Peyer's patch (tissue), 4 donors: ENCODE results near the gene RAB4B. TPM values are rescaled to one million over a fixed set of nuclear protein-coding genes. Genes with fewer than 3 reads are reported as not detected.

Experiments
- DNase-seq, 3 donors: peaks; one replicate each; pipeline ENCODE4 v3.0.0-alpha.2; 2017 to 2019
- H3K27ac ChIP-seq, 4 donors: fragments of 200-600 bp; sonication (generic); one replicate each; pipeline ENCODE4 v1.5.1; 2016 to 2019
- H3K27me3 ChIP-seq, 2 donors: fragments of 200-600 bp; sonication (generic); one replicate each; pipeline ENCODE4 v1.5.1; 2019
- H3K36me3 ChIP-seq, 3 donors: fragments of 200-600 bp; sonication (generic); one replicate each; pipeline ENCODE4 v1.5.1; 2016 to 2019
- H3K4me1 ChIP-seq, 4 donors: fragments of 200-600 bp; sonication (generic); one replicate each; pipeline ENCODE4 v1.5.1; 2016 to 2019
- H3K4me3 ChIP-seq, 4 donors: fragments of 200-600 bp; sonication (generic); 1 replicate in 3 of 4; 2 replicates in 1 of 4; pipeline ENCODE4 v1.5.1; 2016 to 2019; ENCODE audit warnings: mild to moderate bottlenecking in 1 of 4
- H3K9me3 ChIP-seq, 4 donors: fragments of 200-600 bp; sonication (generic); one replicate each; pipeline ENCODE4 v1.5.1; 2016 to 2019; ENCODE audit warnings: mild to moderate bottlenecking in 1 of 4
- POLR2A ChIP-seq, 2 donors: fragments of 450-650 bp; IDR thresholded peaks; one replicate each; pipeline ENCODE4 v1.5.1; 2017; ENCODE audit warnings: antibody characterized with exemption in 2 of 2, mild to moderate bottlenecking in 2 of 2, moderate library complexity in 2 of 2
- total RNA-seq, 4 donors: library from RNA; depleted of rRNA; stranded (reverse); fragments of >200 nt; gene quantifications; one replicate each; pipeline ENCODE4 v1.1.0, GENCODE V29; 2016
- TF ChIP-seq, protein P1 (sequence below), 6 experiments: fragments of 450-650 bp in 4 of 6; fragments of 200-600 bp in 2 of 6; sonication (generic) in 1 of 6; IDR thresholded peaks; one replicate each; pipeline ENCODE4 v1.5.1; 2017 to 2019; ENCODE audit warnings: antibody characterized with exemption in 6 of 6, mild to moderate bottlenecking in 3 of 6, moderate library complexity in 1 of 6

Gene RAB4B
- total RNA-seq, 4 donors from 2014 or later, result 14.9 to 71.2 (median 51.3) TPM

DNA sequence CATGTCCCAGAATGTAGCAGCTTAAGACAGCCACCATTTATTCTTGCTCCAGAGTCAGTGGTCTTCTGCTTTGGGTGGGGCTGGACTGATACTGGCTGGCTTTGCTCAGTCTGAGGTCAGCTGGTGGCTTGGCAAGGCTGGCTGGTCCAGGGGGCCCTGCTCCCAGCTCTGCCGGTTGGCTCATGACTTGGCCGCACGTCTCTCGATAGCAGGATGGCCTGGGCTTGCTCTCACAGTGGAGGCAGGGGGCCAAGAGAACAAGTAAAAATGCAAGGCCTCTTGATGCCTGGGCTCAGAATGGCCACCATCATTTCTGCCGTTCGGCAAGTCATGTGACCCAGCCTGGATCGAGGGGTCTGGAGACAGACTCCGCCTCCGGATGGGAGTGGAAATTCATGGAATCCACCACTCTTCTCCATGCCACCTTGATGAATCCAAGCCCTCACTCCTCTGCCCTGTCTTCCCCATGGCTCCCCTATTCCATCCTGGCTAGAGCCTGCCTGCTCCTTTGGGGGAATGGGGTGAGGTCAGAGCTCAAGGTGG lies 40.9 kb upstream of the RAB4B start:
- TF ChIP-seq POLR2A (IDR thresholded peaks at IDR 0.05), result no peak
- TF ChIP-seq, protein P1, sequence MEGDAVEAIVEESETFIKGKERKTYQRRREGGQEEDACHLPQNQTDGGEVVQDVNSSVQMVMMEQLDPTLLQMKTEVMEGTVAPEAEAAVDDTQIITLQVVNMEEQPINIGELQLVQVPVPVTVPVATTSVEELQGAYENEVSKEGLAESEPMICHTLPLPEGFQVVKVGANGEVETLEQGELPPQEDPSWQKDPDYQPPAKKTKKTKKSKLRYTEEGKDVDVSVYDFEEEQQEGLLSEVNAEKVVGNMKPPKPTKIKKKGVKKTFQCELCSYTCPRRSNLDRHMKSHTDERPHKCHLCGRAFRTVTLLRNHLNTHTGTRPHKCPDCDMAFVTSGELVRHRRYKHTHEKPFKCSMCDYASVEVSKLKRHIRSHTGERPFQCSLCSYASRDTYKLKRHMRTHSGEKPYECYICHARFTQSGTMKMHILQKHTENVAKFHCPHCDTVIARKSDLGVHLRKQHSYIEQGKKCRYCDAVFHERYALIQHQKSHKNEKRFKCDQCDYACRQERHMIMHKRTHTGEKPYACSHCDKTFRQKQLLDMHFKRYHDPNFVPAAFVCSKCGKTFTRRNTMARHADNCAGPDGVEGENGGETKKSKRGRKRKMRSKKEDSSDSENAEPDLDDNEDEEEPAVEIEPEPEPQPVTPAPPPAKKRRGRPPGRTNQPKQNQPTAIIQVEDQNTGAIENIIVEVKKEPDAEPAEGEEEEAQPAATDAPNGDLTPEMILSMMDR (IDR thresholded peaks at IDR 0.05), result no peak
- Histone ChIP-seq H3K36me3 (peaks cover 0 to 84% (median 0%) of the 10 kb centered on the region in 3 donors), H3K27ac (peak overlapping the region in 3 of 4 donors; percentile 27 to 72 (median 69)), H3K4me3 (no peak overlapping the region), H3K9me3 (no peaks in the 10 kb centered on the region), H3K27me3 (no peaks in the 10 kb centered on the region), H3K4me1 (peaks cover 0 to 18% (median 0%) of the 10 kb centered on the region in 4 donors)
- DNase-seq, result no peak

DNA sequence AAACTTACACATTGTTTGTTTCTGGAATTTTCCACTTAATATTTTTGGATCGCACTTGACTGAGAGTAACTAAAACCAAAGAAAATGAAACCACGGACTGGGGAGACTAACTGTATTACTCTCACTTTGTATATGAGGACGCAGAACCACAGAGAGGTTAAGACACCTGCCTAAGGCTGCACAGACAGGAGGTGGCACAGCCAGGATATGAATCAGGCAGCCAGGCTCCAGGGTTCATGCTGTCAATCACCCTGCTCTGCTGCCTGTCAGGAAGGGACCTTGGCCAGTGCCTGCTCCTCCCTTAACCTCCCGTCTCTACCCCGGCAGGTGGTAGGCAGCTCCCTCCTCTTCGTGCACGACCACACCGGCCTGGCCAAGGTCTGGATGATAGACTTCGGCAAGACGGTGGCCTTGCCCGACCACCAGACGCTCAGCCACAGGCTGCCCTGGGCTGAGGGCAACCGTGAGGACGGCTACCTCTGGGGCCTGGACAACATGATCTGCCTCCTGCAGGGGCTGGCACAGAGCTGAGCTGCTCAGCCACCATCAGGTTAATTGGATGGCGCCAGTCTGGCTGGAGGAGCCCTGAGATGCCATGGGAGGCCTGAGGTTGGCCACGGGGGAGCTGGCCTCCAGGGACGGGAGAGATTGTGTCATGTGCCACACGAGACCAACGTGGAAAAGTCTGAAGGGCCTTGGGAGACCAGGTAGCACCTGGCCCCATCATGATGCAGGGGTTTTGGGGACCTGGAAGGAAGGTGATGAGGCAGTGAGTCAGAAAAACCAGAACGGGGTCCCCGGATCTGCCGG lies 38.8 kb upstream of the RAB4B start:
- Histone ChIP-seq H3K27me3 (no peaks in the 10 kb centered on the region), H3K36me3 (peaks cover 0 to 64% (median 0%) of the 10 kb centered on the region in 3 donors), H3K4me3 (no peak overlapping the region), H3K9me3 (no peaks in the 10 kb centered on the region), H3K27ac (peak overlapping the region in 1 of 4 donors; percentile 0), H3K4me1 (peaks cover 0 to 18% (median 0%) of the 10 kb centered on the region in 4 donors)
- TF ChIP-seq, protein P1 (IDR thresholded peaks at IDR 0.05), result no peak
- no peak for TF ChIP-seq POLR2A (IDR thresholded peaks at IDR 0.05)
- no peak for DNase-seq

DNA sequence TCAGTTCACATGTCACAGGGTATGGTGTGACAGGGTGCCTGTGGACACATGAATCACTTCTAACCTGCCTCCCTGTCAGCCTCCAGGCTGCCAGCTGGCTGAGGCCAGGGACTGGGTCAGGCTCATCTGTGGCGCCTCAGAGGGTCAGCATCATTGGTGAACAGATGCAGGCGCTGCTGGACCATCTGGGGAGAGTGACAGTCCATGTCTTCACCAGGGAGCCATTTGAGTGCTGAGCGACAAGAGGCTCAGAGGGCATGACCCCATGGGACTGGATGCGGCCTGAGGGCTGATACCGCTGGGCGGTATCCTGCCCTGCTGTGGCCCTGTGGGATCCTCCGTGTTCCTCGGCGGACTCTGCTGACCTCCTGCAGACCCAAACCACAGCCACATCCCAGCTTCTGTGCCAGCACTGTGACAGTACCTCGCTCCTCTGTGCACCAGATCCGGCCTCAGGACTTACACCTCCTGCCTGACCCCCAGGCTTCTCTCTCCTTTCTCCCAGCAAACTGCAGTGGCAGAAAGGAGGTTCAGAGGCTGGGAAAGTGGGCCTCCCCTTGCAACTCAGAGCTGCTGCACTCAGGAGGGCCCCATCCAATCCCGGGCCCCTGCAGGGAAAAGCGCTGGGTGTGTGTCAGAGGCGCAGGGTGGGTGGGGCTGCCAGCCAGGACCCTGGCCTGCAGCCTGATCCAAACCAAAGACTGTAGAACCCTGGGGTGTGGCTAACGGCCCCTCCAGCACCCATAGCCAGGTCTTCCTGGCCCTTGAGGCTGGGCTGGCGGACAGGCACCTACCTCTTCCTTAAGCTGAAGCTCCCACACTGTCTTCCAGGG lies 38.0 kb upstream of the RAB4B start:
- Histone ChIP-seq H3K36me3 (peaks cover 0 to 55% (median 0%) of the 10 kb centered on the region in 3 donors), H3K4me3 (no peak overlapping the region), H3K4me1 (peaks cover 0 to 18% (median 0%) of the 10 kb centered on the region in 4 donors), H3K9me3 (no peaks in the 10 kb centered on the region), H3K27ac (peak overlapping the region in 3 of 4 donors; percentile 0 to 58 (median 10)), H3K27me3 (no peaks in the 10 kb centered on the region)
- TF ChIP-seq, protein P1 (IDR thresholded peaks at IDR 0.05), result no peak
- no peak for TF ChIP-seq POLR2A (IDR thresholded peaks at IDR 0.05)
- no peak for DNase-seq

DNA sequence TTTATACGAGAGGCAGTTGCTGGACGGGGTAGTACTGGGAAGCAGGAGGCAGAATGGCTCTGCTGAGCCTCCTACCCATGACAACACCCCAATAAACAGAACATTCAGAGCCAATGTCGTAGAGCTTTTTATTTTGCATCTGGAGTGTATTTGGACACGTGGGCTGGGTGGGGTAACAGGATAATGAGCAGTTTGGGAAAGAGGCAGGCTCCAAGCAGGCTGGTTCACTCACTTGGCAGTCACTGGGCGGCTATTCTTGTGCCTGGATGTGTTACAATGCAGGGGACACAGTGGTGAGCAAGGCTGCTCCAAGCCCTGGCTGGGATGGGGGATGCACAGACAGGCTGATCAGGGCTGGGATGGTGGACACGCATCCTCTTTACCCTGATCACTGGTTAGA lies 37.3 kb upstream of the RAB4B start:
- no peak for DNase-seq
- no peaks in the 10 kb centered on the region for H3K9me3 ChIP-seq
- H3K27me3 ChIP-seq, result no peaks in the 10 kb centered on the region
- H3K4me3 ChIP-seq, result no peak overlapping the region
- peaks cover 0 to 13% (median 0%) of the 10 kb centered on the region in 4 donors for H3K4me1 ChIP-seq
- peak overlapping the region in 1 of 4 donors; percentile 58 for H3K27ac ChIP-seq
- peaks cover 0 to 48% (median 0%) of the 10 kb centered on the region in 3 donors for H3K36me3 ChIP-seq
- no peak for TF ChIP-seq POLR2A (IDR thresholded peaks at IDR 0.05)
- TF ChIP-seq, protein P1 (IDR thresholded peaks at IDR 0.05), result no peak
